Gastrocnemius medialis (tissue), 4 donors: ENCODE data around the gene NDRG4. TPM values are rescaled to one million over a fixed set of nuclear protein-coding genes. Genes with fewer than 3 reads are reported as not detected.
A peak's percentile ranks its signal among the peaks of the same experiment; 100 is the strongest.

ENCODE experiments used
- ATAC-seq, 2 donors: fragments of 150-250 bp; one replicate each; pipeline ENCODE4 v1.9.1; 2016
- DNase-seq, 2 donors: peaks; one replicate each; pipeline ENCODE4 v3.0.0-alpha.2; 2019
- H3K27ac ChIP-seq, 4 donors: fragments of 200-600 bp; sonication (generic); 1 replicate in 1 of 4; 2 replicates in 3 of 4; pipeline ENCODE4 v1.5.1; 2016 to 2018; ENCODE audit warnings: mild to moderate bottlenecking in 2 of 4, moderate library complexity in 1 of 4
- H3K27me3 ChIP-seq, 3 donors: fragments of 200-600 bp; sonication (generic) in 2 of 3; 1 replicate in 1 of 3; 2 replicates in 2 of 3; pipeline versions ENCODE4 v1.5.1 to v1.6.0; 2016 to 2019; ENCODE audit warnings: mild to moderate bottlenecking in 1 of 3, moderate library complexity in 1 of 3
- H3K36me3 ChIP-seq, 2 donors: fragments of 200-600 bp; sonication (generic) in 1 of 2; one replicate each; pipeline ENCODE4 v1.5.1; 2017 to 2018
- H3K4me1 ChIP-seq, 2 donors: fragments of 200-600 bp; sonication (generic) in 1 of 2; one replicate each; pipeline ENCODE4 v1.5.1; 2016 to 2017; ENCODE audit warnings: mild to moderate bottlenecking in 2 of 2
- H3K4me3 ChIP-seq, 4 donors: fragments of 200-600 bp; sonication (generic) in 3 of 4; 1 replicate in 1 of 4; 2 replicates in 3 of 4; pipeline ENCODE4 v1.5.1; 2016 to 2019; ENCODE audit warnings: mild to moderate bottlenecking in 2 of 4
- H3K9me3 ChIP-seq, 3 donors: fragments of 200-600 bp; sonication (generic) in 2 of 3; 1 replicate in 1 of 3; 2 replicates in 2 of 3; pipeline ENCODE4 v1.5.1; 2016 to 2019
- CTCF ChIP-seq, 5 experiments: fragments of 450-650 bp in 3 of 5; fragments of 200-600 bp in 2 of 5; sonication (generic) in 2 of 5; IDR thresholded peaks in 4 of 5; conservative IDR thresholded peaks in 1 of 5; 1 replicate in 4 of 5; 2 replicates in 1 of 5; pipeline ENCODE4 v1.5.1; 2016 to 2019; ENCODE audit warnings: antibody characterized with exemption in 5 of 5, mild to moderate bottlenecking in 3 of 5, moderate library complexity in 3 of 5
- POLR2A ChIP-seq, 2 donors: fragments of 450-650 bp; IDR thresholded peaks; one replicate each; pipeline ENCODE4 v1.6.1; 2017; ENCODE audit warnings: antibody characterized with exemption in 2 of 2, mild to moderate bottlenecking in 2 of 2, moderate library complexity in 2 of 2
- in situ Hi-C, 4 donors: fragments of 200-750 bp; cut with MboI; loops; one replicate each; pipeline versions ENCODE4 v1.15.0 to v1.8.0; 2017; ENCODE audit warnings: low sequenced_read_pairs in 4 of 4
- intact Hi-C: fragments of 100-400 bp; cut with DNase I; formaldehyde crosslinking; loops from one replicate; pipeline ENCODE4 v1.15.1; 2023; ENCODE audit warnings: low total_unique reads
- total RNA-seq, 4 donors: library from RNA; depleted of rRNA; stranded (reverse); fragments of >200 nt; gene quantifications; one replicate each; pipeline versions ENCODE4 v1.1.0 to v1.2.3, GENCODE V29; 2016

The NDRG4 gene, protein sequence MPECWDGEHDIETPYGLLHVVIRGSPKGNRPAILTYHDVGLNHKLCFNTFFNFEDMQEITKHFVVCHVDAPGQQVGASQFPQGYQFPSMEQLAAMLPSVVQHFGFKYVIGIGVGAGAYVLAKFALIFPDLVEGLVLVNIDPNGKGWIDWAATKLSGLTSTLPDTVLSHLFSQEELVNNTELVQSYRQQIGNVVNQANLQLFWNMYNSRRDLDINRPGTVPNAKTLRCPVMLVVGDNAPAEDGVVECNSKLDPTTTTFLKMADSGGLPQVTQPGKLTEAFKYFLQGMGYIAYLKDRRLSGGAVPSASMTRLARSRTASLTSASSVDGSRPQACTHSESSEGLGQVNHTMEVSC
- total RNA-seq: 10 to 100 TPM in 2 of 4 donors, 1 to 10 TPM in 2; 2.0 to 13.3 (median 6.5) TPM

GRCh38 chr16:58499615-58500351, at the start of gene NDRG4:
NDRG4 (plus strand) TSS chr16:58500143; CDS start chr16:58500249, 106 bp downstream.
- TF ChIP-seq POLR2A (IDR thresholded peaks at IDR 0.05) (no peak), CTCF (IDR thresholded peaks at IDR 0.05 in 4 of 5, conservative IDR thresholded peaks at IDR 0.05 in 1 of 5) (no peak)
- Histone ChIP-seq H3K4me3 (peak within 1 kb of the TSS in 1 of 4 donors; percentile 22), H3K27me3 (peaks cover 12 to 21% (median 17%) of the 10 kb centered on the region in 3 donors), H3K27ac (no peak within 1 kb of the TSS), H3K9me3 (no peaks in the 10 kb centered on the region), H3K4me1 (peaks cover 4 to 6% of the 10 kb centered on the region in 2 donors), H3K36me3 (no peaks in the 10 kb centered on the region)
- ATAC-seq (no peak), DNase-seq (no peak)
- in situ Hi-C loops (loop anchor here in 3 of 4 donors (10.0 to 25.0 kb wide), 3 partner anchors 155 to 238 kb away; partner anchors contain the start of gene GOT2 (in 1 of the 3)), intact Hi-C loops (no loop called here)

DNA sequence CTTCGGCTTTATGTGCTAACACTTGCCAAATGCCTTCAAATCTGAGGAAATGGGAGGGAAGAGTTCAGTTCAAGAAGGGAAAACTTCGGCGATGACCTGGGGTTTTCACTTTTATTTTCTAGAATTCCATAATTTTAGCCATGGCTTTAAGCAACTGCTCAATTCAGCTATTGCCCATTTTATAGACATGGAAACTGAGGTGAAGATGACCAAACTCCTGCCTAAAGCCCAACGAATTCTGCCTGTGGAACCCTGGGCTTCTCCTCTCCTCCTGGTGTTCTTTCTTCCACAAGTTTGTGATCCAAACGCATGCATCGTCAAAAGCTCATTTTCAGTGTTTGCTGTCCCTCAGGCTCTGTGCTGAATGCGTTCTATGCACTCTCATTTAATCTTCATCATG, 49.4 kb upstream of the NDRG4 start:
- Histone ChIP-seq H3K9me3 (no peaks in the 10 kb centered on the region), H3K4me1 (no peaks in the 10 kb centered on the region), H3K27ac (no peak overlapping the region), H3K27me3 (no peaks in the 10 kb centered on the region), H3K36me3 (no peaks in the 10 kb centered on the region), H3K4me3 (no peak overlapping the region)
- in situ Hi-C loops: no loop called here
- TF ChIP-seq CTCF (IDR thresholded peaks at IDR 0.05 in 4 of 5, conservative IDR thresholded peaks at IDR 0.05 in 1 of 5) (no peak), POLR2A (IDR thresholded peaks at IDR 0.05) (no peak)
- ATAC-seq (no peak), DNase-seq (no peak)
- intact Hi-C loops: no loop called here

- DNase-seq: no peak
- in situ Hi-C loops (no loop called here), intact Hi-C loops (no loop called here)
- Histone ChIP-seq H3K27me3 (no peaks in the 10 kb centered on the region), H3K9me3 (no peaks in the 10 kb centered on the region), H3K27ac (no peak overlapping the region), H3K36me3 (no peaks in the 10 kb centered on the region), H3K4me1 (no peaks in the 10 kb centered on the region), H3K4me3 (no peak overlapping the region)
- no peak for TF ChIP-seq POLR2A (IDR thresholded peaks at IDR 0.05)
- no peak for ATAC-seq
These were observed 48.7 kb upstream of the NDRG4 start for GRCh38 chr16:58451265-58451689.

DNA sequence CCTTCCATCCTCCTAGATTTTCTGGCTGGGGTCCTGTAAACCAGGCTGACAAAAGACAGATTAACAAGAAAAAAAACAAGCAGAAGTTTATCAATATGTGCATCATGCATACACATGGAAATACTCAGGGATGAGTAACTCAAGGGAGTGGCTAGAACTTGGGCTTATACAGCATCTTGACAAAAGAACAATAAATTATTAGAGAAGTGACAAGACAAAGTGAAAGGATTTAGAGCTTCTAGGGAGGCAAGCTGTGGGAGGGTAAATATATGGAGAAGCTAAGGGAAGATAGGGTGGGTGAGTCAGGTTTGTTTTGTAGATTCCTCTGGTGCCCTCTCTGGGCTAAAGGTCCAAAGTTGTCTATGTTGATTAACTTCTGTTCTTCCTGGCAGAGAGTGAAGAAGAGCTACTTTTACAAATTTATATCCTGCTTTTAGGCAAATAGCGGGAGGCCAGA, 48.0 kb upstream of the NDRG4 start:
- DNase-seq (no peak), ATAC-seq (no peak)
- Histone ChIP-seq H3K36me3 (no peaks in the 10 kb centered on the region), H3K4me3 (no peak overlapping the region), H3K4me1 (no peaks in the 10 kb centered on the region), H3K27ac (no peak overlapping the region), H3K27me3 (no peaks in the 10 kb centered on the region), H3K9me3 (no peaks in the 10 kb centered on the region)
- intact Hi-C loops: no loop called here
- in situ Hi-C loops: no loop called here
- TF ChIP-seq CTCF (IDR thresholded peaks at IDR 0.05 in 4 of 5, conservative IDR thresholded peaks at IDR 0.05 in 1 of 5): no peak
- no peak for TF ChIP-seq POLR2A (IDR thresholded peaks at IDR 0.05)

DNA sequence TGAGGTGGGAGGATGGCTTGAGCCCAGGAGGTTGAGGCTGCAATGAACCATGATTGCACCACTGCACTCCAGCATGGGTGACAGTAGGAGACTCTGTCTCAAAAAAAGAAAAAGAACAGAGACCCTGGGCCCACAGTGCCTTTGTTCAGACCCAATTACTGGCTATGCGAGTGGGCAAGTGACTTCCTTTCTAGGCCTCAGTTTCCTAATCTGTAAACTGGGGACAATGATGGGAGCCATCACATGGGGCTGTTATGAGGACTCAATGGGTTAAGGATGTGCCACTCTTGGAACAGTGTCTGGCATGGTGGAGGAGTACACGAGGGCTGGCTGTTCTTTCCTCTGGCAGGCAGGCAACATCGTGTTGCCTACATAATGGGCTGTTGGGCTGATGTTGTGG, 47.3 kb upstream of the NDRG4 start:
- no peak overlapping the region for H3K27ac ChIP-seq
- H3K27me3 ChIP-seq: no peaks in the 10 kb centered on the region
- no peak for TF ChIP-seq CTCF (IDR thresholded peaks at IDR 0.05 in 4 of 5, conservative IDR thresholded peaks at IDR 0.05 in 1 of 5)
- TF ChIP-seq POLR2A (IDR thresholded peaks at IDR 0.05): no peak
- H3K4me1 ChIP-seq: no peaks in the 10 kb centered on the region
- no peaks in the 10 kb centered on the region for H3K36me3 ChIP-seq
- intact Hi-C loops (no loop called here), in situ Hi-C loops (no loop called here)
- no peak for ATAC-seq
- H3K9me3 ChIP-seq: no peaks in the 10 kb centered on the region
- H3K4me3 ChIP-seq: no peak overlapping the region
- DNase-seq: no peak
